ENCODE results near the gene GBP7.
A peak's percentile ranks its signal among the peaks of the same experiment; 100 is the strongest.

Gene GBP7

DNA sequence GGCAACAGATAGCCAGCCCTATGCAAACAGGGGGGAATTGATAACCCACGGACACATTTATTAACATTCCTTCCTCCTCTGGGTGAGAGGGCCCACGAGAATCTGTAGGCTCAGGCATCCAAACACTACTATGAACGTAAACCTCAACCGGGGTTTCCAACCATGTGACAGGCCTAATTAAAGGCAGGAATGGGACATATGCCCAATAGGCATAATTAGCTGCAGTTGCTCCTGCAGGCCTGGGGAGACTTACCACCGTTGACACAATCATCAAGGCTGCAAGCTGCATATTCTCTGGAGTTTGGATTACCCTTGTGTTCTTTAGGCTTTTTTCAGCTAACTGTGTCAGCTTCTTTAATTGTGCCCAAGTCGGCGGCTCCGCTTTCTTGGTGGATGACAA, 88.6 kb downstream of the GBP7 start:
- no peak overlapping the region for H2AFZ ChIP-seq (ENCODE audit: low read depth, low read length)
- no peaks in the 10 kb centered on the region for H3K36me3 ChIP-seq (ENCODE audit: control insufficient read depth in 1 of 2, insufficient read depth in 2 of 2, low read depth in 1 of 2, low read length in 2 of 2)
- H3K4me3 ChIP-seq (ENCODE audit: insufficient read depth in 1 of 2, low read depth in 1 of 2, low read length in 2 of 2), result no peak overlapping the region
- DNase-seq, result no peak
- 80% methylated on average over 8 of the region's 8 CpGs for WGBS
- no peak overlapping the region for H2BK5ac ChIP-seq (ENCODE audit: low read depth, low read length, poor library complexity, severe bottlenecking)
- no peak overlapping the region for H3K27ac ChIP-seq (ENCODE audit: low read length, poor library complexity, severe bottlenecking)
- H3K27me3 ChIP-seq (ENCODE audit: control insufficient read depth in 1 of 2, insufficient read depth in 1 of 2, low read length in 2 of 2), result no peaks in the 10 kb centered on the region
- H3K18ac ChIP-seq (ENCODE audit: low read depth in 1 of 2, low read length in 2 of 2), result no peak overlapping the region
- H2BK15ac ChIP-seq (ENCODE audit: low read depth, poor library complexity, severe bottlenecking), result no peak overlapping the region
- H3K14ac ChIP-seq (ENCODE audit: low read length in 2 of 2), result no peak overlapping the region
- H3K23ac ChIP-seq (ENCODE audit: low read length in 2 of 2), result no peak overlapping the region
- no peaks in the 10 kb centered on the region for H3K4me1 ChIP-seq (ENCODE audit: control insufficient read depth, insufficient read depth, low read depth, low read length)
- H2AK5ac ChIP-seq (ENCODE audit: low read length, severe bottlenecking), result no peak overlapping the region
- H3K9ac ChIP-seq (ENCODE audit: low read length), result no peak overlapping the region
- no peaks in the 10 kb centered on the region for H3K9me3 ChIP-seq (ENCODE audit: control insufficient read depth, low read length)
- H2BK120ac ChIP-seq (ENCODE audit: low read depth, low read length), result no peak overlapping the region
- no peak overlapping the region for H4K91ac ChIP-seq (ENCODE audit: low read length)
- H2BK12ac ChIP-seq (ENCODE audit: low read length in 2 of 2), result no peak overlapping the region
- H3K4ac ChIP-seq (ENCODE audit: low read depth in 1 of 2, low read length in 2 of 2), result no peak overlapping the region
- H3K79me1 ChIP-seq (replicated peaks; ENCODE audit: low read length, poor library complexity, severe bottlenecking), result no peaks in the 10 kb centered on the region
- no peak overlapping the region for H3K4me2 ChIP-seq (ENCODE audit: low read length, poor library complexity, severe bottlenecking)
- H4K8ac ChIP-seq (ENCODE audit: low read length), result no peak overlapping the region

GRCh38 chr1:89085781-89086180, 90.0 kb downstream of the GBP7 start:
- Histone ChIP-seq H2AK5ac (ENCODE audit: low read length, severe bottlenecking) (no peak overlapping the region), H2BK120ac (ENCODE audit: low read depth, low read length) (no peak overlapping the region), H3K4me2 (ENCODE audit: low read length, poor library complexity, severe bottlenecking) (no peak overlapping the region), H3K23ac (ENCODE audit: low read length in 2 of 2) (no peak overlapping the region), H3K27ac (ENCODE audit: low read length, poor library complexity, severe bottlenecking) (no peak overlapping the region), H2BK5ac (ENCODE audit: low read depth, low read length, poor library complexity, severe bottlenecking) (no peak overlapping the region), H3K36me3 (ENCODE audit: control insufficient read depth in 1 of 2, insufficient read depth in 2 of 2, low read depth in 1 of 2, low read length in 2 of 2) (no peaks in the 10 kb centered on the region), H3K4me3 (ENCODE audit: insufficient read depth in 1 of 2, low read depth in 1 of 2, low read length in 2 of 2) (no peak overlapping the region), H2BK12ac (ENCODE audit: low read length in 2 of 2) (no peak overlapping the region), H3K4me1 (ENCODE audit: control insufficient read depth, insufficient read depth, low read depth, low read length) (no peaks in the 10 kb centered on the region), H3K4ac (ENCODE audit: low read depth in 1 of 2, low read length in 2 of 2) (no peak overlapping the region), H3K18ac (ENCODE audit: low read depth in 1 of 2, low read length in 2 of 2) (no peak overlapping the region), H3K27me3 (ENCODE audit: control insufficient read depth in 1 of 2, insufficient read depth in 1 of 2, low read length in 2 of 2) (no peaks in the 10 kb centered on the region), H4K8ac (ENCODE audit: low read length) (no peak overlapping the region), H2BK15ac (ENCODE audit: low read depth, poor library complexity, severe bottlenecking) (no peak overlapping the region), H3K9me3 (ENCODE audit: control insufficient read depth, low read length) (no peaks in the 10 kb centered on the region), H3K14ac (ENCODE audit: low read length in 2 of 2) (no peak overlapping the region), H2AFZ (ENCODE audit: low read depth, low read length) (no peak overlapping the region), H3K9ac (ENCODE audit: low read length) (no peak overlapping the region), H3K79me1 (replicated peaks; ENCODE audit: low read length, poor library complexity, severe bottlenecking) (no peaks in the 10 kb centered on the region), H4K91ac (ENCODE audit: low read length) (no peak overlapping the region)
- DNase-seq, result peak; percentile 48
